8988T (cell line): ENCODE measurements around the gene SLC9B2.

Source experiments
- DNase-seq: peaks from one replicate; pipeline ENCODE4 v3.0.0; 2011

SLC9B2 gene

GRCh38 chr4:103075435-103075893, 1.1 kb downstream of the SLC9B2 start:
- DNase-seq = no peak

- DNase-seq = no peak
Observed at GRCh38 chr4:103074744-103075434, 1.7 kb downstream of the SLC9B2 start.

- DNase-seq = no peak
Observed at GRCh38 chr4:103073792-103074438, 2.6 kb downstream of the SLC9B2 start.

- DNase-seq = no peak
Observed at GRCh38 chr4:103067841-103068547, 8.6 kb downstream of the SLC9B2 start.

GRCh38 chr4:103060453-103061148, 16.0 kb downstream of the SLC9B2 start:
- DNase-seq = no peak

- DNase-seq = no peak
Observed at GRCh38 chr4:103054030-103054429, 22.5 kb downstream of the SLC9B2 start.

GRCh38 chr4:103052779-103053178, 23.8 kb downstream of the SLC9B2 start:
- no peak for DNase-seq

- no peak for DNase-seq
Observed at GRCh38 chr4:103052145-103052544, 24.4 kb downstream of the SLC9B2 start.

- DNase-seq = no peak
Observed at GRCh38 chr4:103050736-103051436, 25.7 kb downstream of the SLC9B2 start.

GRCh38 chr4:103046416-103047290, 29.9 kb downstream of the SLC9B2 start:
- DNase-seq = no peak

GRCh38 chr4:103044183-103044582, 32.4 kb downstream of the SLC9B2 start:
- no peak for DNase-seq

- no peak for DNase-seq
Observed at GRCh38 chr4:103036169-103036568, 40.4 kb downstream of the SLC9B2 start.

- no peak for DNase-seq
Observed at GRCh38 chr4:103032574-103032973, 44.0 kb downstream of the SLC9B2 start.

- no peak for DNase-seq
Observed at GRCh38 chr4:103030791-103031190, 45.8 kb downstream of the SLC9B2 start.

GRCh38 chr4:103029300-103029699, 47.3 kb downstream of the SLC9B2 start:
- no peak for DNase-seq

- no peak for DNase-seq
Observed at GRCh38 chr4:103026868-103027267, 49.7 kb downstream of the SLC9B2 start.

GRCh38 chr4:103024996-103025395, 51.6 kb downstream of the SLC9B2 start:
- no peak for DNase-seq

- no peak for DNase-seq
Observed at GRCh38 chr4:103021120-103021519, 55.4 kb downstream of the SLC9B2 start.

- peak; percentile 18 for DNase-seq
Observed at GRCh38 chr4:103019308-103020124, 57.0 kb downstream of the SLC9B2 start, which contains the start of gene SLC9B1. Gene SLC9B1 (minus strand): TSS chr4:103019705. CDS start chr4:102991711, 27,994 bp downstream.
